Measurements from ENCODE around the gene SLITRK2.
A peak's percentile ranks its signal among the peaks of the same experiment; 100 is the strongest.

SLITRK2 gene

GRCh38 chrX:145817331-145818185 lies at the start of gene SLITRK2:
SLITRK2 (plus strand) TSS chrX:145817829; CDS start chrX:145822426, 4,597 bp downstream.
- peak in 1 of 2 experiments; percentile 6 for DNase-seq

GRCh38 chrX:145773006-145773405 lies 44.6 kb upstream of the SLITRK2 start:
- DNase-seq, result no peak

GRCh38 chrX:145792281-145792680 lies 25.3 kb upstream of the SLITRK2 start:
- DNase-seq, result no peak

- no peak for DNase-seq
Observed at GRCh38 chrX:145803508-145803907, 14.1 kb upstream of the SLITRK2 start.

GRCh38 chrX:145813081-145813480 lies 4.5 kb upstream of the SLITRK2 start:
- no peak for DNase-seq

- no peak for DNase-seq
Observed at GRCh38 chrX:145816601-145817315, 871 bp upstream of the SLITRK2 start.

- no peak for DNase-seq
Observed at GRCh38 chrX:145818186-145819113, 821 bp downstream of the SLITRK2 start.

- DNase-seq, result no peak
Observed at GRCh38 chrX:145820825-145821224, 3.2 kb downstream of the SLITRK2 start.

- DNase-seq, result peak; percentile 2
Observed at GRCh38 chrX:145821291-145821897, 3.8 kb downstream of the SLITRK2 start.

GRCh38 chrX:145821898-145822571 lies 4.4 kb downstream of the SLITRK2 start:
- DNase-seq, result no peak

- no peak for DNase-seq
Observed at GRCh38 chrX:145823132-145823531, 5.5 kb downstream of the SLITRK2 start.

GRCh38 chrX:145825896-145826295 lies 8.3 kb downstream of the SLITRK2 start:
- DNase-seq, result no peak

GRCh38 chrX:145826466-145826865 lies 8.8 kb downstream of the SLITRK2 start:
- DNase-seq, result no peak

- DNase-seq, result no peak
Observed at GRCh38 chrX:145832796-145833195, 15.2 kb downstream of the SLITRK2 start.

- DNase-seq, result no peak
Observed at GRCh38 chrX:145840531-145840930, 22.9 kb downstream of the SLITRK2 start.

- DNase-seq, result no peak
Observed at GRCh38 chrX:145843146-145843904, 25.7 kb downstream of the SLITRK2 start.

GRCh38 chrX:145844886-145845285 lies 27.3 kb downstream of the SLITRK2 start:
- no peak for DNase-seq

- DNase-seq, result no peak
Observed at GRCh38 chrX:145848448-145848847, 30.8 kb downstream of the SLITRK2 start.

- DNase-seq, result no peak
Observed at GRCh38 chrX:145848857-145849256, 31.2 kb downstream of the SLITRK2 start.

GRCh38 chrX:145853181-145853580 lies 35.6 kb downstream of the SLITRK2 start:
- no peak for DNase-seq

- no peak for DNase-seq
Observed at GRCh38 chrX:145856181-145856580, 38.6 kb downstream of the SLITRK2 start.

Measured in cerebellar nuclear complex (tissue), 1 donor.